Ascending aorta (tissue), 2 donors: ENCODE results near the gene PICK1. TPM values are rescaled to one million over a fixed set of nuclear protein-coding genes. Genes with fewer than 3 reads are reported as not detected.
A peak's percentile ranks its signal among the peaks of the same experiment; 100 is the strongest.

Experiments
- DNase-seq, 2 donors: peaks; one replicate each; pipeline ENCODE4 v3.0.0-alpha.2; 2019; ENCODE audit warnings: low spot score in 2 of 2
- H3K27ac ChIP-seq, 2 donors: fragments of 200-600 bp; sonication (generic); one replicate each; pipeline ENCODE4 v1.5.1; 2016 to 2017; ENCODE audit warnings: mild to moderate bottlenecking in 1 of 2
- H3K27me3 ChIP-seq: fragments of 200-600 bp; sonication (generic); one replicate; pipeline ENCODE4 v1.5.1; 2017
- H3K36me3 ChIP-seq, 2 donors: fragments of 200-600 bp; sonication (generic); one replicate each; pipeline ENCODE4 v1.5.1; 2016
- H3K4me1 ChIP-seq, 2 donors: fragments of 200-600 bp; sonication (generic); one replicate each; pipeline ENCODE4 v1.5.1; 2016 to 2017; ENCODE audit warnings: mild to moderate bottlenecking in 1 of 2
- H3K4me3 ChIP-seq, 2 donors: fragments of 200-600 bp; sonication (generic); one replicate each; pipeline ENCODE4 v1.5.1; 2016 to 2017; ENCODE audit warnings: mild to moderate bottlenecking in 1 of 2
- H3K9me3 ChIP-seq, 2 donors: fragments of 200-600 bp; sonication (generic); one replicate each; pipeline ENCODE4 v1.5.1; 2016
- CTCF ChIP-seq, 3 experiments: fragments of 200-600 bp in 2 of 3; fragments of 450-650 bp in 1 of 3; sonication (generic) in 2 of 3; IDR thresholded peaks; one replicate each; pipeline ENCODE4 v1.5.1; 2016 to 2019; ENCODE audit warnings: antibody characterized with exemption in 3 of 3, mild to moderate bottlenecking in 1 of 3, moderate library complexity in 1 of 3
- intact Hi-C: fragments of 100-400 bp; cut with DNase I; formaldehyde crosslinking; loops from one replicate; pipeline ENCODE4 v1.15.1; 2023
- total RNA-seq: library from RNA; depleted of rRNA; stranded (reverse); fragments of >200 nt; gene quantifications from one replicate; pipeline ENCODE4 v1.1.0, GENCODE V29; 2016

PICK1 gene
- total RNA-seq, 1 donor from 2014 or later = 88.1 TPM

- Histone ChIP-seq H3K27me3 (no peaks in the 10 kb centered on the region), H3K36me3 (no peaks in the 10 kb centered on the region), H3K9me3 (no peaks in the 10 kb centered on the region), H3K4me3 (no peak overlapping the region), H3K4me1 (peaks cover 0 to 12% of the 10 kb centered on the region in 2 donors), H3K27ac (peak overlapping the region; percentile 53 to 57)
- TF ChIP-seq CTCF (IDR thresholded peaks at IDR 0.05) = no peak
- intact Hi-C loops = no loop called here
- DNase-seq = no peak
Measured at GRCh38 chr22:38107692-38108515, 50.7 kb downstream of the PICK1 start.

GRCh38 chr22:38108561-38109319 is 51.5 kb downstream of the PICK1 start:
- Histone ChIP-seq H3K4me1 (peaks cover 0 to 12% of the 10 kb centered on the region in 2 donors), H3K4me3 (no peak overlapping the region), H3K36me3 (no peaks in the 10 kb centered on the region), H3K27ac (no peak overlapping the region), H3K9me3 (no peaks in the 10 kb centered on the region), H3K27me3 (no peaks in the 10 kb centered on the region)
- intact Hi-C loops = no loop called here
- TF ChIP-seq CTCF (IDR thresholded peaks at IDR 0.05) = no peak
- no peak for DNase-seq

DNA sequence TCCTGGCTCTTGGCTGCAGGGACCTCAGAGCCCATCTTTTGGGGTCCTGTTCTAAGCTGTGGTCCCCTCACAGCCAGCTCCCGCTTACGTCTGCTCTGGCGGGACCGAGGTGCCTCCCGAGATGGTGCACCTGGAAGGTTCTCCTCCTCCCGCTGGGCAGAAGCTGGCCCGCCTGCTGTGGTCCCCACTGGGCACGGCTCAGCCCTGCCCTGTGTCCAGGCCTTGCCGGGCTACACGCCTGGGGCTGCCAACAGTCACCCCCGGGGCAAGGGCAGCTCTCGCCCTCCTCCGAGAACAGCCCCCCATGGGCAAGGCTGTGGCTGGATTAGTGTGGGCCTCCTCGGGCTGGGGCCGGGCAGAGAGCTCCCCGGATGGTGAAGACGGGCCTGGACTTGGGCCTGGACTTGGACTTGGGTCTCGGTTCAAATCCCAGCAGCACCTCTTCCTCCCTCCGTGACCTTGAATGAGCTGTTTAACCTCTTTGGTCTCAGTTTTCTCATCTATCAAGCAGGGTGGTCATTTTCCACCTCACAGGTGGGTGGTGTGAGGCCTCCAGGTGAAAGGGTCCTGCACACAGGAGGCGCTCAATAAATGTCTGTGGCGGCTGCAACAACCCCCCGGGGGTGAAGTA is 52.3 kb downstream of the PICK1 start:
- H3K4me1 ChIP-seq = peaks cover 0 to 14% of the 10 kb centered on the region in 2 donors
- no peak for DNase-seq
- H3K27me3 ChIP-seq = no peaks in the 10 kb centered on the region
- H3K27ac ChIP-seq = no peak overlapping the region
- H3K9me3 ChIP-seq = no peaks in the 10 kb centered on the region
- no peak overlapping the region for H3K4me3 ChIP-seq
- H3K36me3 ChIP-seq = no peaks in the 10 kb centered on the region
- intact Hi-C loops = loop anchor here (5.0 kb wide), 2 partner anchors 73 to 243 kb away; partner anchors contain the start of gene PLA2G6
- TF ChIP-seq CTCF (IDR thresholded peaks at IDR 0.05) = no peak

- Histone ChIP-seq H3K27me3 (no peaks in the 10 kb centered on the region), H3K4me3 (no peak within 1 kb of the TSS), H3K4me1 (peaks cover 0 to 19% of the 10 kb centered on the region in 2 donors), H3K27ac (no peak within 1 kb of the TSS), H3K9me3 (no peaks in the 10 kb centered on the region), H3K36me3 (no peaks in the 10 kb centered on the region)
- TF ChIP-seq CTCF (IDR thresholded peaks at IDR 0.05) = no peak
- DNase-seq = no peak
- intact Hi-C loops = loop anchor here (5.0 kb wide), 2 partner anchors 72 to 242 kb away; partner anchors contain the start of gene PLA2G6
Measured at GRCh38 chr22:38110008-38110862, 53.0 kb downstream of the PICK1 start, which contains the start of gene BAIAP2L2. BAIAP2L2 (minus strand) TSS chr22:38110684; CDS start chr22:38110525, 159 bp downstream.
